GM19239 (cell line): Measurements from ENCODE around the gene GFRA1.

Source experiments
- DNase-seq: peaks from one replicate; pipeline ENCODE4 v3.0.0; 2011; ENCODE audit warnings: low spot score; ENCODE audit not compliant: insufficient read length
- FAIRE-seq: peaks from 2 replicates; lab custom pipeline; 2011; peaks lifted over from hg19 to GRCh38; lab: Jason Lieb, UNC

Gene GFRA1

GRCh38 chr10:116271593-116272439, 1.2 kb downstream of the GFRA1 start:
- no peak for DNase-seq
- FAIRE-seq: no peak

GRCh38 chr10:116270771-116271592, 2.0 kb downstream of the GFRA1 start:
- FAIRE-seq (no peak), DNase-seq (no peak)

GRCh38 chr10:116270126-116270770, 2.8 kb downstream of the GFRA1 start:
- DNase-seq (no peak), FAIRE-seq (no peak)

GRCh38 chr10:116269619-116270018, 3.4 kb downstream of the GFRA1 start:
- FAIRE-seq: no peak
- no peak for DNase-seq

- DNase-seq (no peak), FAIRE-seq (no peak)
Observed at GRCh38 chr10:116268976-116269375, 4.0 kb downstream of the GFRA1 start.

GRCh38 chr10:116265686-116266085, 7.3 kb downstream of the GFRA1 start:
- FAIRE-seq (no peak), DNase-seq (no peak)

GRCh38 chr10:116263870-116264655, 8.9 kb downstream of the GFRA1 start:
- FAIRE-seq (no peak), DNase-seq (no peak)

- DNase-seq (no peak), FAIRE-seq (no peak)
Observed at GRCh38 chr10:116262678-116263077, 10.3 kb downstream of the GFRA1 start.

GRCh38 chr10:116260599-116260998, 12.4 kb downstream of the GFRA1 start:
- FAIRE-seq (no peak), DNase-seq (no peak)

- FAIRE-seq: no peak
- no peak for DNase-seq
Observed at GRCh38 chr10:116259638-116260037, 13.4 kb downstream of the GFRA1 start.

GRCh38 chr10:116257785-116258184, 15.2 kb downstream of the GFRA1 start:
- DNase-seq: no peak

GRCh38 chr10:116256752-116257259, 16.2 kb downstream of the GFRA1 start:
- no peak for DNase-seq
- no peak for FAIRE-seq

More at GRCh38 chr10:116257785-116258184, 15.2 kb downstream of the GFRA1 start:
- no peak for FAIRE-seq

- DNase-seq (no peak), FAIRE-seq (no peak)
Observed at GRCh38 chr10:116255886-116256751, 16.9 kb downstream of the GFRA1 start.

- FAIRE-seq (no peak), DNase-seq (no peak)
Observed at GRCh38 chr10:116254422-116255155, 18.4 kb downstream of the GFRA1 start.

GRCh38 chr10:116253716-116254115, 19.3 kb downstream of the GFRA1 start:
- DNase-seq (no peak), FAIRE-seq (no peak)

- FAIRE-seq: no peak
- DNase-seq: no peak
Observed at GRCh38 chr10:116251602-116252395, 21.2 kb downstream of the GFRA1 start.

GRCh38 chr10:116247691-116248090, 25.3 kb downstream of the GFRA1 start:
- FAIRE-seq (no peak), DNase-seq (no peak)
